Measurements from ENCODE around the gene CDH3.

Gene CDH3

GRCh38 chr16:68660359-68660795 lies 15.3 kb downstream of the CDH3 start:
- TF ChIP-seq CTCF (IDR thresholded peaks at IDR 0.05; ENCODE audit: low read length): no peak
- no peak for TF ChIP-seq EZH2phosphoT487 (IDR thresholded peaks at IDR 0.05; ENCODE audit: low read length)
- TF ChIP-seq EZH2 (optimal IDR thresholded peaks at IDR 0.05; ENCODE audit: low read depth, low read length): no peak
- Histone ChIP-seq H3K27me3 (replicated peaks; ENCODE audit: insufficient read depth, low read length) (no peaks in the 10 kb centered on the region), H2AFZ (ENCODE audit: low read length) (no peak overlapping the region), H3K9me2 (replicated peaks; ENCODE audit: insufficient read depth, low read length) (no peaks in the 10 kb centered on the region), H3K4me2 (ENCODE audit: low read depth, low read length) (no peak overlapping the region), H3K4me1 (ENCODE audit: low read length) (no peaks in the 10 kb centered on the region), H3K4me3 (ENCODE audit: low read length) (no peak overlapping the region), H3K9ac (ENCODE audit: low read length) (no peak overlapping the region), H4K20me1 (ENCODE audit: insufficient read depth, low read length) (no peaks in the 10 kb centered on the region), H3K79me2 (ENCODE audit: low read length) (no peaks in the 10 kb centered on the region), H3K36me3 (replicated peaks; ENCODE audit: insufficient read depth, low read length) (no peaks in the 10 kb centered on the region), H3K9me3 (replicated peaks; ENCODE audit: insufficient read depth, low read length) (no peaks in the 10 kb centered on the region), H3F3A (ENCODE audit: insufficient read depth, low read length) (no peaks in the 10 kb centered on the region), H3K27ac (ENCODE audit: low read length) (no peak overlapping the region)
- no peak for DNase-seq

- Histone ChIP-seq H3K27ac (ENCODE audit: low read length) (no peak overlapping the region), H3F3A (ENCODE audit: insufficient read depth, low read length) (no peaks in the 10 kb centered on the region), H3K4me3 (ENCODE audit: low read length) (no peak overlapping the region), H3K4me2 (ENCODE audit: low read depth, low read length) (no peak overlapping the region), H3K36me3 (replicated peaks; ENCODE audit: insufficient read depth, low read length) (no peaks in the 10 kb centered on the region), H3K9me2 (replicated peaks; ENCODE audit: insufficient read depth, low read length) (no peaks in the 10 kb centered on the region), H3K79me2 (ENCODE audit: low read length) (no peaks in the 10 kb centered on the region), H3K27me3 (replicated peaks; ENCODE audit: insufficient read depth, low read length) (no peaks in the 10 kb centered on the region), H3K9me3 (replicated peaks; ENCODE audit: insufficient read depth, low read length) (no peaks in the 10 kb centered on the region), H3K9ac (ENCODE audit: low read length) (no peak overlapping the region), H3K4me1 (ENCODE audit: low read length) (no peaks in the 10 kb centered on the region), H4K20me1 (ENCODE audit: insufficient read depth, low read length) (no peaks in the 10 kb centered on the region), H2AFZ (ENCODE audit: low read length) (no peak overlapping the region)
- no peak for DNase-seq
- TF ChIP-seq CTCF (IDR thresholded peaks at IDR 0.05; ENCODE audit: low read length): no peak
- TF ChIP-seq EZH2 (optimal IDR thresholded peaks at IDR 0.05; ENCODE audit: low read depth, low read length): no peak
- TF ChIP-seq EZH2phosphoT487 (IDR thresholded peaks at IDR 0.05; ENCODE audit: low read length): no peak
Measured at GRCh38 chr16:68662035-68662434, 16.9 kb downstream of the CDH3 start.

GRCh38 chr16:68664297-68664696 lies 19.2 kb downstream of the CDH3 start:
- H3F3A ChIP-seq (ENCODE audit: insufficient read depth, low read length): no peaks in the 10 kb centered on the region

More at GRCh38 chr16:68664297-68664696, 19.2 kb downstream of the CDH3 start:
- no peaks in the 10 kb centered on the region for H3K79me2 ChIP-seq (ENCODE audit: low read length)
- no peak for DNase-seq
- no peak overlapping the region for H3K4me2 ChIP-seq (ENCODE audit: low read depth, low read length)
- H3K27me3 ChIP-seq (replicated peaks; ENCODE audit: insufficient read depth, low read length): no peaks in the 10 kb centered on the region
- H2AFZ ChIP-seq (ENCODE audit: low read length): no peak overlapping the region
- no peaks in the 10 kb centered on the region for H3K9me3 ChIP-seq (replicated peaks; ENCODE audit: insufficient read depth, low read length)
- H3K9me2 ChIP-seq (replicated peaks; ENCODE audit: insufficient read depth, low read length): no peaks in the 10 kb centered on the region
- H3K4me3 ChIP-seq (ENCODE audit: low read length): no peak overlapping the region
- no peak overlapping the region for H3K27ac ChIP-seq (ENCODE audit: low read length)
- no peak for TF ChIP-seq EZH2phosphoT487 (IDR thresholded peaks at IDR 0.05; ENCODE audit: low read length)
- no peak for TF ChIP-seq CTCF (IDR thresholded peaks at IDR 0.05; ENCODE audit: low read length)
- no peak for TF ChIP-seq EZH2 (optimal IDR thresholded peaks at IDR 0.05; ENCODE audit: low read depth, low read length)
- H3K4me1 ChIP-seq (ENCODE audit: low read length): peaks cover 7% of the 10 kb centered on the region; the same call in 1 of the 2 replicates
- H4K20me1 ChIP-seq (ENCODE audit: insufficient read depth, low read length): no peaks in the 10 kb centered on the region
- no peak overlapping the region for H3K9ac ChIP-seq (ENCODE audit: low read length)
- H3K36me3 ChIP-seq (replicated peaks; ENCODE audit: insufficient read depth, low read length): no peaks in the 10 kb centered on the region

All from MM.1S (cell line).